Thyroid gland (tissue), 4 donors: ENCODE data around the gene GORASP1.

Experiments used
- CTCF ChIP-seq, 6 experiments: fragments of 200-600 bp in 3 of 6; fragments of 450-650 bp in 3 of 6; sonication (generic) in 3 of 6; IDR thresholded peaks; one replicate each; pipeline ENCODE4 v1.5.1; 2016 to 2019; ENCODE audit warnings: antibody characterized with exemption in 6 of 6, mild to moderate bottlenecking in 2 of 6, inconsistent platforms in 1 of 6, moderate library complexity in 1 of 6
- POLR2A ChIP-seq, 2 donors: fragments of 450-650 bp; IDR thresholded peaks; one replicate each; pipeline ENCODE4 v1.6.1; 2017; ENCODE audit warnings: antibody characterized with exemption in 2 of 2, mild to moderate bottlenecking in 2 of 2, moderate library complexity in 1 of 2

- TF ChIP-seq CTCF (IDR thresholded peaks at IDR 0.05), result no peak
- no peak for TF ChIP-seq POLR2A (IDR thresholded peaks at IDR 0.05)
Measured at GRCh38 chr3:39100500-39100886, 6.9 kb downstream of the GORASP1 start.
